GM18508 (cell line): ENCODE measurements around the gene ITGAL.
A peak's percentile ranks its signal among the peaks of the same experiment; 100 is the strongest.
"Not testable (repeated sequence)": the region's sequence is repeated elsewhere in the genome, so short reads cannot be mapped to it uniquely, and the experiment has no call there.

Experiments
- ATAC-seq: cut with Tn5 transposase; IDR thresholded peaks from one replicate; pipeline ENCODE4 v1.9.1; 2021; ENCODE audit warnings: moderate number of reproducible peaks; ENCODE audit not compliant: insufficient read depth, unreplicated experiment

Gene ITGAL

DNA sequence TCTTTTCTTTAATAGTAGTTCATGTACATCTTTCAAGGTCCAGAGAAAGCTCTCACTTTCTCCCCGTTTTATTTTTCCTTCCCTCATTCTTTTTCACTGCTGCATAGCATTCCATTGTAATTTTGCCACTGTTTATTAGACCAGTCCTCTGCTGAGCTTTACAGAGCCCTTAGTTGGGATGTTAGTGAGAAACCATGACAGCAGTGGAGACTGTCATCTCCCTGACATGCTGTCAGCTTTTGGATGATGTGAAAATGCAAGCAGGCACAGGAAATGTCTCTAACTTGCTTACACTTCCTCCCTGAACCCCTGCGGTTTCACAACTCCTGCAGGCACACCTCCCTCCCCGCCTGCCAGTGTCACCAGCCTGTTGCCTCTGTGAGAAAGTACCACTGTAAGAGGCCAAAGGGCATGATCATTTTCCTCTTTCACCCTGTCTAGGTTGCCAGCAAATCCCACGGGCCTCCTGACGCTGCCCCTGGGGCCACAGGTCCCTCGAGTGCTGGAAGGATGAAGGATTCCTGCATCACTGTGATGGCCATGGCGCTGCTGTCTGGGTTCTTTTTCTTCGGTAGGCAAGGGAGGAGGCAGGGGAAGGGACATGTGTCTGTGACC is at the start of gene ITGAL:
ITGAL (plus strand) TSS at position 415 of the 615 bp plus-strand sequence; CDS start at position 511, 96 bp downstream.
- peak; percentile 48 for ATAC-seq

DNA sequence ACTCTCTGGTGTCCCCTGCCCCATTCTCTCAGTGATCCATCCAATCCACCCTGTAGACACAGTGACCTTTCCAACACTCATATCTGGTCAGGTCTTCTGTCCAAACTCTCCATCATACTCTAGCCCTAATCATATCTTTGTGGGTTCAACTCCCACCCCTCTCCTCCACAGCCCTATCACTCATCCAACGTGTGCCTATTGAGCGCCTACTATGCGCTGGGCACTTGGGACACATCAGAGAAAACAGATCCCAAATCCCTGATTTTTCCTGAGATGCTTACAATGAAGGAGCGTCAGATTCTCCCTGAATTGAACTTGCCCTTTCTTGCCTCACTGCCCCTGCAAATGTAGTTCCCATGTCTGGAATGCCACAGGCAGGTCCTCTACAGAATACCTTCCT is 44.5 kb upstream of the ITGAL start:
- ATAC-seq, result no peak

DNA sequence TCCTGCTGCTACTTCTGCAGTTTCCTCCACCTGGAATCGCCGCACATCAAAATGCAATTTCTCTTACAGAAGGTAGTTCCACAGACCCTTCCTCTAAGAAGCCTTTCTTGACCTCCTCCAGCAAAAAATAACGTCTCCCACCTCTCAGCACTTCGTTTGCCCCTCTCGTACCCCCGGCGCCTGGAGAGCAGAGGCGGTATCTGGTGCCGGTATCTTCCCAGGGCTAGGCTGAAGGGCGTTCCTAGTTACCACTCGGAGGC is 43.2 kb upstream of the ITGAL start:
- no peak for ATAC-seq

DNA sequence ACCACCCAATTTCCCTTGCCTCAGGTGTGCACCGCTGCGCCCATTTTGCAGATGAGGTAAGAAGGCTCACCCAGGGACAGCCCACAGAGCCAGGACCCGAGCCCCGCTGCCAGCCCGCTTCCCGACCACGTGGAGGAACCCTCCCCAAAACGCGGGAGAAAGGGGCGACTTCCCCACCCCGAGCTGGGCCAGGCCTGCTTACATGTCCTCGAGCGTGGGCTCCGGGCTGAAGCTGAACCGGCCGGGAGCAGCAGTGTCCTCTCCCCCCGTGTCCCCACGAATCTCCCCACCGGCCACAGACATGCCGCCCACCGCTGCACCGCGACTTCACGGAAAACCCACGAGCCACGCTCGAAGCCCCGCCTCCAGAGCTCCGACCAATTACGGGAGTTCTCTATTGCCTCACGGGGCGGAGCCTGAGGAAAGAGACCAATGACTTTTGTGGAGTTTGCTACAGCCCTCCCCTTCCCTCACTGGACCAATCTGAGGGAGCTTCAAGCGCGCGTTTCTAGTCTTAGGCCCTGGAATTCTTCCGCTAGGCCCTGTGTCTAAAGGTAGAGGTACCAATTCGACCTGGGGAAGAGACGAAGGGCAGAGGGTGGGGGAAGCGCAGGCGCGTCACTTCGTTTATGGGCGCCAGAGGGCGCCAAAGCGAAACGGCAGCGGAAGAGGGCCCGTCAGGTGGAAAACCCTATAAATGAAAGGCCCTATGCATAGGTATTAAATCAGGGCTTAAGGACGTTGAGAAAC is 42.7 kb upstream of the ITGAL start, which contains the start of gene DCTPP1:
DCTPP1 (minus strand) TSS at position 353 of the 750 bp plus-strand sequence; CDS start at position 303, 50 bp downstream.
- peak; percentile 85 for ATAC-seq

DNA sequence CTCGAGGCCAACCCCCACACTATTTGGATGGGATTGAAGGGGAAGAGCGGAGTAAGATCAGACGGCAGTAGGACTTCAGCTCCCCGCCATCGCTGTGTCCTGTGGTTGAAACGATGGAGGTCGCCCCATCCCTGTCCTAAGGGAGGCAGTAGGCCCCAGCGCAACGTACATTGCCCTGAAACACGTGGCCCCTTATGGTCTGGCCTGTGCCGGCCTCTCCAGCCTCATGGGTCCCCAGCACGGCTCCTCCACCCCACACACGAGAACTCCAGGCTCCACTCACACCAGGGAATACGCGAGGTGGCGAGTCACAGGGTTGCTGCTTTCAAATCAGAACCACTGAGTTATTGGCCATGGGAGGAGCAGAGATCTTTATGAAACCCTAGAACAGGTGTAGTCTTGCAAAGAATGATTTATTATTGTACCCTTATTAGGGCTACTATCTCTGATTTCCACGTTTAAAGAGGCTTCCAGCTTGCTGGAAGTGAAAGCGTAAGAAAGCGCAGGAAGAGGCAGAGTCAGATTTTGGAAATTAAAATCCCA is 42.0 kb upstream of the ITGAL start:
- ATAC-seq, result no peak

DNA sequence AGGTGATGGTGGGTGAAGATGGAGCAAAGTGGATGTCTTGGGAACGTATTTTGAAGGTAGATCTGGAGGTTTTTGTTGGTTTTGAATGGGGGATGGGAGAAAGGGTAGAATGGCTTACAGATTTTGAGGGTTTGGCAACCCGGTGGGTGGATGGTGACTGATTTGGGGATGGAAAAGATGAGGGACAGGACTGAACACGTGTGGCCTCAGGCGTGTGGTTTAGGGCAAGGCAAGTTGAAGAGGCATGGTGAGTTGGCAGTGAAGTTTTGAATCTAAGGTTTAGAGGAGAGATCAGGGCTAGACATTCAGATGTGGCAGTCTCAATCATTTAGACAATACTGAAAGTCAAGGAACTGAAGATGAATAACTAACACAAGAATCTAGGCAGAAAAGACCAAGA is 37.7 kb upstream of the ITGAL start:
- no peak for ATAC-seq

DNA sequence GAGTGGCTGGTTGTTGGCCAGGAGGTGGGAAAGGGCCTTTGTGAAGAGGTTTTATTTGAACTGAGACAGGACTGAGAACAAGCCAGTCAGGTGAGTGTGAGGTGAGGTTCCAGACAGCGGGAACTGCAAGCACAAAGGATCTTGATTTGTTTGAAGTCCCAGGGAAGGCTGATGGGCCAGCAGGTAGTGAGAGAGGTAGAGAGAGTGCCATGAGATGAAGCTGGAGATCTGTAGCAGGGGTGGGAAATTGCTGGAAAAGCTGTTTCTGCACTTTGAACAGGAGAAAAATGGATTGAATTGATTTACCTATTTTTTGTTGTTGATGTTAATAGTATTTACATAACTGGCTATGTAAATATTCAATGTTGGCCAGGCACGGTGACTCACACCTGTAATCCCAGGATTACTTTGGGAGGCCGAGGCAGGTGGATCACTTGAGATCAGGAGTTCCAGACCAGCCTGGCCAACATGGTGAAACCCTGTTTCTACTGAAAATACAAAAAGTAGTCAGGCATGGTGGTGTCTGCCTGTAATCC is 35.0 kb upstream of the ITGAL start:
- no peak for ATAC-seq

DNA sequence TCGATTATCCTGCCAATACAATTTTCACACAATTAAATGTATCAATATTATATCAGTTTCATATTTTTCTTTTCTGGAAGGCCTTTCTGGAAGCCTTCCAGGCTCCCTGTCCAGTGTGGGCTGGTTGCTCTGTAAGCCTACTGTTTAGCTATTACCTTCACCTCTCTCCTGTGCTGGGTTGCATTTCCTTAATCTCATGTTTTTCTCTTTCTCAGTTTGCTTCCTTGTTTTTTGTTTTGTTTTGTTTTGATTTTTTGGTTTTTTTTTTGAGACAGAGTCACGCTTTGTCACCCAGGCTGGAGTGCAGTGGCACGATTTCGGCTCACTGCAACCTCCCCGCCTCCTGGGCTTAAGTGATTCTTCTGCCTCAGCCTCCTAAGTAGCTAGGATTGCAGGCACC is 33.7 kb upstream of the ITGAL start:
- ATAC-seq, result no peak

DNA sequence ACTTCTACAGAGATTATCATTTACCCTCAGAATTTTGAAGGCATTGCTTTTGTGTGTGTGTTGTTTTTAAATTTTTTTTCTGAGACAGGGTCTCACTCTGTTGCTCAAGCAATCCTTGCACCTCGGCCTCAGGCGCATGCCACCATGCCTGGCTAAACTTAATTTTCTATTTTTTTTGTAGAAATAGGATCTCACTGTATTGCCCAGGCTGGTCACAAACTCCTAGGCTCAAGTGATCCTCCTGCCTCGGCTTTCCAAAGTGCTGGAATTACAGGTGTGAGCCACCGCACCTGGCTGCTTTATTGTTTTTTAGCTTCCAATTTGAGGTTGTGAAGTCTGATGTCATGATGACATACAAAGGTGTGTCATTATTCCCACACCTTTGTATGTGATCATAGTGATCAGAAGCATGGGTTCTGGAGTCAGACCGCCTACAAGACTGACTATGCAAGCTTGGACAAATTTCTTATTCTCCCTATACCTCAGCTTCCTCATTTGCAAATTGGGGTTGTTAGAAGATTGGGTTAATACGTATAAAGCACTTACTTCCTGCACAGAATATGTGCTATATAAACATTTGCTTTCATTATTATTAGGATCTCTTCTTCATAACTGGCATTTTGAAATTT is 32.7 kb upstream of the ITGAL start:
- ATAC-seq, result no peak

DNA sequence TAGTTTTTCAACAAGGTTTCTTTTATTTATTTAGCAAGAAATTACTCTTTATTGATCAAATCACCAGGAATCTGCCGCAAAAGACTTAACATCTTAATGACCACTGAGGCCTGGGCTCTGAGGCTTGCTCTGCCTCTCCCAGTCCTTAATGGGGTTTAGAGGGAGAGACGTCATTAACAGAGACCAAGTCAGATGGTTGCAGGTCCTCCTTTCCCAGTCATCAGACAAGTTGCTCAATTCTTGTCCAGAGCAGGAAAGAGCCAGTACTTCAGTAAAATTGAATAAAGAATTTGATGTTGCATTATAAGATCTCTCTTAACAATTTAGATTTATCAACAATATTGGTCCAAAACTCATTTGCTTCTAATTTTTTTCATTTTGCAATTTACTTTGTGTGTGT is 28.9 kb upstream of the ITGAL start:
- ATAC-seq, result no peak

DNA sequence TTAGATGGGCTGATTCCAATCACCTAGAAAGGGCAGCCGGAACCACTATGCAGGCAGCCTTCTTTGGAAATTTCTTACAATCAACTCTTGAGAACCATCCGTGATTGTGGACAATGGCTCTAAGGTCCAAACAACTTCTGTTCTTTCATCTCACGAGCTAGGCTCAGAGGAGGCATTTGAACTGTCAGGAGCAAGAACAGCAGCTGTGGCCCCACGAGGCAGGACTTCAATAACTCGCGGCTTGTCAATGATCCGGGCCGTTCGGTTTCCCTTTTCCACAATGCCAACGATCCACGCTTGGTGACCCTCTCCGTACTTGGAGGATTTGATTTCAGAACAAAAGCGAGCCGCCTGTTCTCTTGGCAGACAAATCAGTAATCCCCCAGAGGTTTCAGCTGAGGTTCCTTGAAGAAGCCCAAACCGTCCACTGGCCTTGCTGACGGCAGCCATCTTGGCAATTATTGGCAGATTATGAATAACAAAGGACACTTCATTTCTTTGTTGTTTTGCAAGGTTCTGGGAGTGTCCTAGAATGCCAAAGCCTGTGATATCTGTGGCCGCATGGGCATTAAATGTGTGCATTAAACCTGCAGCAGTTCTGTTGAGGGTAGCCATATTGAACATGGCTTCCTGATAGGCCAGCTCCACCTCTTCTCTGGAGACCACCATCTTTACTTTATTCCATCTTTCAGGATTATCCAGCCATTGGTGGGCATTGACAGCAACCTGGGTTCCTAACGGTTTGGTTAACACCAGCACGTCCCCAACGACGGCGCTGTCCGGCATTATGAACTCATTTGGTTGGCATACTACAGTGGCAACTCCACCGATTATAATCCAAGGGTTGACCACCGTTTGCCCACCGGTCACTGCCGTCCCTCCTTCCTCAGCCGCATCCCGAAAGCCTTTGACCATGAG is 28.1 kb upstream of the ITGAL start:
- ATAC-seq, result no peak

DNA sequence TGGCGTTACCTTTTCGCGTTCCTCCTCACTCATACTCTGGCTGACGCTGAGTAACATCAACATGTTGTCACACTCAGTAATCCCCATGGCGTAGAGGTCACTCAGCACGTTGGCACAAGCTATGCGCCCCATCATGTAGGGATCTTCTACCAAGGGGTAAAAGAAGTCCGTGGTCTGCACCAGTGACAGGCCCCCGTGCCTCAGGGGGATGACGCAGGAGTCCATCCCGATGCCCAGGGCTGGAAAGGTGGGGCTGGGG is 27.5 kb upstream of the ITGAL start:
- ATAC-seq, result no peak

DNA sequence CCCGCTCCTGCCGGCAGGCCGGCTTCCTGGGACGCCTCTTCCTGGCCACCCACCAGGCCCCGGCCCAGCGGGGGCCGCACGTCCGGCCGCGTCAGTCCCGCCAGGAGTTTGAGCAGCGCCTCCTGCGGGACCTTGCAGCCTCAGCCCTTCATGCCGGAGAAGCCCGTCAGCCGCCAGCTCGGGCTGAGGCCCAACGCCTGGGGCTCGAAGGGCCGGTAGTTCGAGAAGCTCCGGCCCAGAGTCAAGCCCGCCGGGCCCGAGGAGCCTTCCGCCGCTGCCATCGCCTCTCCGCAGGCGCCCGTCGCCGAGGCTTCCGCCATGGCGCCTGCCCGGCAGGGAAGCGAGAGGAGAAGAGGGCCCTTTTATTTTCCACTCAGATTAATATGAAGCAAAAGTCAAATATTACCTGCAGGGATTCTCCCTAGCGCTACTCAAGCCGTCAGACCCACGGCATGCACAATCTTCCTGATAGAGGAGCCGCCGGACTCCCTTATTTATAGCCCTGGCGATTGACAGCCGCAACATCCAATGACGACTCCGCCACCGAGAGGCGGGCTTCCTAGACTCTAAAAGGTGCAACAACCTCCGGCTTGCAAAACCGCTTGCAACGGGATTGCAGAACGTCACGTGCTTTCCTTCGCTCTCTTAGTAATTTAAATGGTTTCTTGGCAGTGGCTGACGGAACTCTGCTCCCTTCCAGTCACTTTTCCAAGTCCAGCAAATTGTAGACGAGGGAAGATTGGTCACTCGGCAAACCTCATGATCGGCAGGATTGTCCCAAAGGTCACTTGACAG is 26.9 kb upstream of the ITGAL start, which contains the start of gene SEPHS2:
SEPHS2 (minus strand) TSS at position 467 of the 795 bp plus-strand sequence; CDS start at position 320, 147 bp downstream.
- ATAC-seq, result peak; percentile 62

DNA sequence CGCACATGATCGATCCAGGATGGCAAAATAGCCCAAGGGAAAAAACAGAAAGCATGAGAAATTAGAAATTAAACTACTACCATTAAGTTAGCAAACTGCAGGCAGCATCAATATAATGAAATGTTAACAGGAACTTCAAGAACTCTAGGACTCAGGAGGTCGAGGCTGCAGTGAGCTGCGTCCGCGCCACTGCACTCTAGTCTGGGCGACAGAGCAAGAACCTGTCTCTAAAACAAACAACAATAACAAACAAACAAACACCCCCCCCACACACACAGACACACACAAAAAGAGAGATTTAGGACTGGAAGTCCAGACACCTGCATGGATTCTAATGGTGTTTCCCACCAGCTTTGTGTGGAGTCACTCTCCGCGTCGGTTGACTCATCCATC is 26.3 kb upstream of the ITGAL start:
- ATAC-seq, result no peak

DNA sequence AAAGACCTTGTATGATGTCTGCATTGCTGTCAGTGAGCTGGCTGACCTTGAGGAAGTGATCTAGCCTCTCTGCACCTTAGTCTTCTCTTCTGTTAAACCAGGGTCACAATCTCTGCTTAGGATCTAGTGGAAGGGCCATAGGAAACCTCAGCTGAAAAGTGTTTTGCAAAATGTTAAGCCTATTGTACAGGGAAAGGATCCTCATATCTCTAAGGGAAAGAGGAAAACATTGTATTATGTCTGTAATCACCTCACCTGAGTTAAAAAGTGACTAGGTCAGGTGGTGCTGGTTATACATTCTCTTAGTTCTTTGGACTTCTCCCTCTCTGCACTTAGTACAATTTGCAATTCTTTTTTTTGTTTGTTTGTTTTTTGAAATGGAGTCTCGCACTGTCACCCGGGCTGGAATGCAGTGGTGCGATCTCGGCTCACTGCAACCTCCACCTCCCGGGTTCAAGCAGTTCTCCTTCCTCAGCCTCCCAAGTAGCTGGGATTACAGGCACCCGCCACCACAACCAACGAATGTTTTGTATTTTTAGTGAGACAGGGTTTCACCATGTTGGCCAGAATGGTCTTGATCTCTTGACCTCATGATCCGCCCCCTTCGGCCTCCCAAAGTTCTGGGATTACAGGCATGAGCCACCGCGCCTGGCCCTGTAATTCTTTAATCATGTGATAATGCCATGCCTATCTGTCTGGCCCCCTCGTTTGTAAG is 24.9 kb upstream of the ITGAL start:
- no peak for ATAC-seq

DNA sequence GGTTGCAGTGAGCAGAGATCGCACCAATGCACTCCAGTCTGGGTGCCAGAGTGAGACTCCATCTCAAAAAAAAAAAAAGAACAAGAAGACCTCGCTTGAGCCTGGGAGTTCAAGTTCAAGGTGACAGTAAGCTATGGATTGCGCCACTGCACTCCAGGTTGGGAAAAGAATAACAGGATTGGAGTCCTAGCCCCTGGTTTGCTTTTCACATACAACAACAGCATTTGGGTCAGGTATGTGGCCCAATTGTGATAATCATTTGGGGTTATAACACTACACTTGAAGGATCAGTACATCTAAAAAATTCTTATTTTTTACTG is 23.5 kb upstream of the ITGAL start:
- no peak for ATAC-seq

DNA sequence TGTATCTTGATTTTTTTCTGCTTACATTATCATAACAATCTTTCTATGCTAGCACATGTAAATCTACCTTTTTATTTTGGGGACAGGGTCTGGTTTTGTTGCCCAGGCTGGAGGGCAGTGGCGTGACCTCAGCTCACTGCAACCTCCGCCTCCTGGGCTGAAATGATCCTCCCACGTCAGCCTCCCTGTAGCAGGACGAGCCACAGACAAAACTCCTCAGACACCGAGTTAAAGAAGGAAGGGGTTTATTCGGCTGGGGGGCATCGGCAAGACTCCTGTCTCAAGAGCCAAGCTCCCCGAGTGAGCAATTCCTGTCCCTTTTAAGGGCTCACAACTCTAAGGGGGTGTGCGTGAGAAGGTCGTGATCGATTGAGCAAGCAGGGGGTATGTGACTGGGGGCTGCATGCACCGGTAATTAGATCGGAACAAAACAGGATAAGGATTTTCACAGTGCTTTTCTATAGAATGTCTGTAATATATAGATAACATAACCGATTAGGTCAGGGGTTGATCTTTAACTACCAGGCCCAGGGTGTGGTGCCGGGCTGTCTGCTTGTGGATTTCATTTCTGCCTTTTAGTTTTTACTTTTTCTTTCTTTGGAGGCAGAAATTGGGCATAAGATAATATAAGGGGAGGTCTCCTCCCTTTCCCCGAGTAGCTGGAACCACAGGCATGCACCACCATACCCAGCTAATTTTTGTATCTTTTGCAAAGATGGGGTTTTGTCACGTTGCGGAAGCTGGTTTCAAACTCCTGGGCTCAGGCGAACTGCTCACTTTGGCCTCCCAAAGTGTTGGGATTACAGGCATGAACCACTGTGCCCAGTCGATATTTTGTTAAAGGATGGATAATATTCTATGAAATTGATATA is 19.6 kb upstream of the ITGAL start:
- ATAC-seq, result not testable (repeated sequence)

DNA sequence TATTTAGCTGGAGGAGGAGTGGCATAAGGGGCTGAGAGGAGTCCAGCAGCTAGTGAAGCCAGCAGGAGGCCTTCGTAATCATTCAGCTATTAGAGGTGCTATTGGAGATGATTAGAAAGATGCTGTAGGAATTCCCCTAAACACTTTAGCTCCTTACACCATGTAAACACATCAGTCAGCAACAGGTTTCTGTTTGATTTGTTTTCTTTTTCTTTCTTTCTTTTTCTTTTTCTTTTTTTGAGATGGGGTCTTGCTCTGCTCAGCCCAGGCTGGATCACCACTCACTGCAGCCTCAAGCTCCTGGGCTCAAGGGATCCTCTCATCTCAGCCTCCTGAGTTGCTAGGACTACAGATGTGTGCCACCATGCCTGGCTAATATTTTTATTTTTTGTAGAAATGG is 16.2 kb upstream of the ITGAL start:
- ATAC-seq, result no peak
